ENCODE data around the gene TMEM42. TPM values are rescaled to one million over a fixed set of nuclear protein-coding genes. Genes with fewer than 3 reads are reported as not detected.

Gene TMEM42
- total RNA-seq, 4 donors from 2014 or later = 4.3 to 9.2 (median 7.0) TPM

DNA sequence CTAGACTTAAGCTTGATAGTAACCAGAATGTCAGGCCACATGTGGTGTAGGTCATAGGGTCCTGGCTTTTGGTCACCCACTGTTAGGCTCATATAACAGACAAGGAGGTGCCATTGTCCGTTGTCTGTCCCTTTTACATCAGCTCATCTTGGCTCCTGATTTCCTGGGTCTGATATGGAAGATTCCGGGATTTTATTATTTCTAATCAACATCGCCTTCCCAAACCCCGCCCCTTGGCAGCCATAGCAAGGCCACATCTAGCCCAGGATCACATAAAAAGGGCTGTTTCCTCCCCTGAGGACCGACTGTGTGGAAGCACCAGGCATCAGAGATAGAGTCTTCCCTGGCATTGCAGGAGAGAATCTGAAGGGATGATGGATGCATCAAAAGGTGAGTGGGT is 12.6 kb downstream of the TMEM42 start, which contains the start of gene TGM4:
TGM4 (plus strand) TSS at position 301 of the 400 bp plus-strand sequence; CDS start at position 372, 71 bp downstream.
- no peaks in the 10 kb centered on the region for H3K4me1 ChIP-seq
- H3K36me3 ChIP-seq = no peaks in the 10 kb centered on the region
- intact Hi-C loops (cut with DNase I) = no loop called here
- 74 to 82% methylated on average over 3 to 4 of the region's 5 CpGs for WGBS, 2 donors
- H3K27me3 ChIP-seq = no peaks in the 10 kb centered on the region
- TF ChIP-seq, protein P1, sequence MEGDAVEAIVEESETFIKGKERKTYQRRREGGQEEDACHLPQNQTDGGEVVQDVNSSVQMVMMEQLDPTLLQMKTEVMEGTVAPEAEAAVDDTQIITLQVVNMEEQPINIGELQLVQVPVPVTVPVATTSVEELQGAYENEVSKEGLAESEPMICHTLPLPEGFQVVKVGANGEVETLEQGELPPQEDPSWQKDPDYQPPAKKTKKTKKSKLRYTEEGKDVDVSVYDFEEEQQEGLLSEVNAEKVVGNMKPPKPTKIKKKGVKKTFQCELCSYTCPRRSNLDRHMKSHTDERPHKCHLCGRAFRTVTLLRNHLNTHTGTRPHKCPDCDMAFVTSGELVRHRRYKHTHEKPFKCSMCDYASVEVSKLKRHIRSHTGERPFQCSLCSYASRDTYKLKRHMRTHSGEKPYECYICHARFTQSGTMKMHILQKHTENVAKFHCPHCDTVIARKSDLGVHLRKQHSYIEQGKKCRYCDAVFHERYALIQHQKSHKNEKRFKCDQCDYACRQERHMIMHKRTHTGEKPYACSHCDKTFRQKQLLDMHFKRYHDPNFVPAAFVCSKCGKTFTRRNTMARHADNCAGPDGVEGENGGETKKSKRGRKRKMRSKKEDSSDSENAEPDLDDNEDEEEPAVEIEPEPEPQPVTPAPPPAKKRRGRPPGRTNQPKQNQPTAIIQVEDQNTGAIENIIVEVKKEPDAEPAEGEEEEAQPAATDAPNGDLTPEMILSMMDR (IDR thresholded peaks at IDR 0.05) = no peak
- no peak for TF ChIP-seq POLR2A (IDR thresholded peaks at IDR 0.05)
- H3K4me3 ChIP-seq = no peak within 1 kb of the TSS
- H3K9me3 ChIP-seq = no peaks in the 10 kb centered on the region
- no peak for DNase-seq
- H3K27ac ChIP-seq = no peak within 1 kb of the TSS

DNA sequence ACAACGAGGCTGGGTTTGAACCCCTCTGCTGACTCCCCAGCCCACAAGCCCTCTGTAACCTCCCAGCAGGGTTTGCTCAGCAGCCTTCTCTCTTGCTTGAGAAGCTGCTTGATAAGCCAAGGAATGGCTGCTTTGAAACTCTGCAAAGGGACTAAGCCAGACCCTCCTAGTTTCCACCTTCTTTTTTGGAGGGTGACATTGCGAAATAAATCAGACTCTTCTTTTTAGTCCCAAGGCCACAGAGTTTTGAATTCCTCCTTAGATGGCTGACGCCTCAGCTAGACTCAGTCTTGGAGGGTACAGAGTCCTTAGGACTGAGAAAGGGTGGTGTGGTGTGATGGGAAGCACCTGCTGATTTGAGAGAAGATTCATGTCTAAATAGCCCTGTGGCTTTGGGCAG is 13.9 kb downstream of the TMEM42 start:
- intact Hi-C loops (cut with DNase I) = no loop called here

DNA sequence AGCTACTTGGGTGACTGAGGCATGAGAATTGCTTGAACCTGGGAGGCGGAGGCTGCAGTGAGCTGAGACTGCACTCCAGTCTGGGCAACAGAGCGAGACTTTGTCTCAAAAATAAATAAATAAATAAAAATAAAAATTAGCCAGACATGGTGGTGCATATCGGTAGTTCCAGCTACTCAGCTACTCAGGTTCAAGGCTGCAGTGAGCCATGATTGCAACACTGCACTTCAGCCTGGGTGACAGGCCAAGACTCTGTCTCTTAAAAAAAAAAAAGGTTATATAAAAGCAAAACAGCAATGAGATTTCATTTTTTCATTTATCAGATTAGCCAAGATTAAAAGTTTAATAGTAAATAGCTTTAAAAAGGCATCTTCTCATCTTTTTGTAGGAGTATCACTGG is 15.6 kb downstream of the TMEM42 start:
- intact Hi-C loops (cut with DNase I) = no loop called here
- Histone ChIP-seq H3K4me1 (no peaks in the 10 kb centered on the region), H3K4me3 (no peak overlapping the region), H3K27me3 (no peaks in the 10 kb centered on the region), H3K27ac (no peak overlapping the region), H3K36me3 (no peaks in the 10 kb centered on the region), H3K9me3 (no peaks in the 10 kb centered on the region)
- 90 to 92% methylated on average over 3 of the region's 3 CpGs for WGBS, 2 donors
- TF ChIP-seq, protein P1 (IDR thresholded peaks at IDR 0.05) = no peak
- no peak for TF ChIP-seq POLR2A (IDR thresholded peaks at IDR 0.05)
- DNase-seq = no peak

More for the DNA sequence above, 13.9 kb downstream of the TMEM42 start:
- 68 to 92% methylated on average over 2 to 3 of the region's 3 CpGs for WGBS, 2 donors
- Histone ChIP-seq H3K27me3 (no peaks in the 10 kb centered on the region), H3K4me1 (no peaks in the 10 kb centered on the region), H3K27ac (no peak overlapping the region), H3K4me3 (no peak overlapping the region), H3K9me3 (no peaks in the 10 kb centered on the region), H3K36me3 (no peaks in the 10 kb centered on the region)
- TF ChIP-seq, protein P1 (IDR thresholded peaks at IDR 0.05) = no peak
- no peak for TF ChIP-seq POLR2A (IDR thresholded peaks at IDR 0.05)
- DNase-seq = no peak

DNA sequence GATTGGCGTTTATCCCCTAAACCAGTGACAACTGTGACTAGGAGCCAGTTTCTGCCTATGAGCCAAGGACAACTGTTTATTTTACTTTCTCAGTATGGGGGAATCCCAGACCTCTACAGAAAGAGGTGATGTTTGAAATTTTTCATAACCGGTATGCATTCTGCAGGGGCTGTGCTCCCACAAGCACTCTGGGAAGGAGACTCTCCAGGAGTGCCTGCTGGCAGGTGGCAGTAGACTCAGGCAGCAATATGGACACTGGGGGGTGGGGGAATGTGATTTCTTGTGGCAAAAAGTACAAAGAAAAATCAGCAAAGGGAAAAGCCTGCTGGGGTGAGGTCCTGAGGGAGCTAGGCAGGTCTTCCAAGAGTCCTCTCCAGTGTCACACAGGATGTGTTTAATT is 18.6 kb downstream of the TMEM42 start:
- no peaks in the 10 kb centered on the region for H3K36me3 ChIP-seq
- intact Hi-C loops (cut with DNase I) = no loop called here
- WGBS, 2 donors = 33 to 51% methylated on average over 1 to 2 of the region's 2 CpGs
- DNase-seq = no peak
- TF ChIP-seq POLR2A (IDR thresholded peaks at IDR 0.05) = no peak
- TF ChIP-seq, protein P1 (IDR thresholded peaks at IDR 0.05) = no peak
- no peak overlapping the region for H3K4me3 ChIP-seq
- no peaks in the 10 kb centered on the region for H3K9me3 ChIP-seq
- peaks cover 0 to 4% (median 0%) of the 10 kb centered on the region in 4 donors for H3K27me3 ChIP-seq
- H3K27ac ChIP-seq = no peak overlapping the region
- H3K4me1 ChIP-seq = peaks cover 9 to 20% (median 10%) of the 10 kb centered on the region in 3 donors

DNA sequence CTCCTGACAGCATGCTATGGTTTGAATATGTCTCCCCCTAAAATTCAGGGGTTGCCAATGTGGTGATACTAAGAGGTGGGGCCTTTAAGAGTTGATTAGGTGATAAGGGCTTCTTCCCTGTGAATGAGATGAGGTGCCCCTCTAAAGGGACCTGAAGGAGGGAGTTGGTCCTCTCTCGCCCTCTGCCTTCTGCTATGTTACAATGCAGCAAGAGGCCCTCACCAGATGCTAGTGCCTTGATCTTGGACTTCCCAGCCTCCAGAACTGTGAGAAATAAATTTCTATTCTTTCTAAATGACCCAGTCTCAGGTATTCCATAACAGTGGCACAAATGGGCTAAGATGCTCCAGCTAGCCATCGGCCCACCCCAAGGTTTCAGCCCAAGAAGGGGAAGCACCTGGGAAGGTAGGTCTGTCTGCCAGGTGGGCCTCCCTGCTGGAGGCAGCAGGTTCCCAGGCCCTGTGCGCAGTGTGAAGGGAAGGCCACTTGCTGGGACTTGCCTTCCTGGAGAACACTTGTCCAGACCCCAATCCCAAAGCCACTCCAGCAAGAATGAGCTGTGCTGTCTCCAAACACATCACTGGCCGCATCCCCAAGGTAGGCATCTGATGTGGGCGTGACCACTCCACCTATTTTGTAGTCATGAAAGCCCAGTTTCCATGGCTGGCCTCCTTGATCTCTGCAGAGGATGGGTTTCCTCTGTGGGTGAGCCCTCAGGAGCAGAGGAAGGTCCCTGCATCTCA is 21.7 kb downstream of the TMEM42 start:
- DNase-seq = no peak
- Histone ChIP-seq H3K9me3 (no peaks in the 10 kb centered on the region), H3K36me3 (no peaks in the 10 kb centered on the region), H3K4me1 (peaks cover 10 to 39% (median 16%) of the 10 kb centered on the region in 3 donors), H3K4me3 (no peak overlapping the region), H3K27me3 (peaks cover 0 to 6% (median 0%) of the 10 kb centered on the region in 4 donors), H3K27ac (peak overlapping the region; percentile 43 to 78 (median 70))
- intact Hi-C loops (cut with DNase I) = no loop called here
- TF ChIP-seq, protein P1 (IDR thresholded peaks at IDR 0.05) = no peak
- TF ChIP-seq POLR2A (IDR thresholded peaks at IDR 0.05) = no peak
- 45 to 63% methylated on average over 2 to 4 of the region's 5 CpGs for WGBS, 2 donors

All from esophagus squamous epithelium (tissue), 5 donors.